HG03378 (cell line): Measurements from ENCODE around the gene PFKL.

Experiments
- ATAC-seq: cut with Tn5 transposase; IDR thresholded peaks from one replicate; pipeline ENCODE4 v1.9.1; 2021; ENCODE audit warnings: mild to moderate bottlenecking, moderate library complexity; ENCODE audit not compliant: unreplicated experiment

Gene PFKL

DNA sequence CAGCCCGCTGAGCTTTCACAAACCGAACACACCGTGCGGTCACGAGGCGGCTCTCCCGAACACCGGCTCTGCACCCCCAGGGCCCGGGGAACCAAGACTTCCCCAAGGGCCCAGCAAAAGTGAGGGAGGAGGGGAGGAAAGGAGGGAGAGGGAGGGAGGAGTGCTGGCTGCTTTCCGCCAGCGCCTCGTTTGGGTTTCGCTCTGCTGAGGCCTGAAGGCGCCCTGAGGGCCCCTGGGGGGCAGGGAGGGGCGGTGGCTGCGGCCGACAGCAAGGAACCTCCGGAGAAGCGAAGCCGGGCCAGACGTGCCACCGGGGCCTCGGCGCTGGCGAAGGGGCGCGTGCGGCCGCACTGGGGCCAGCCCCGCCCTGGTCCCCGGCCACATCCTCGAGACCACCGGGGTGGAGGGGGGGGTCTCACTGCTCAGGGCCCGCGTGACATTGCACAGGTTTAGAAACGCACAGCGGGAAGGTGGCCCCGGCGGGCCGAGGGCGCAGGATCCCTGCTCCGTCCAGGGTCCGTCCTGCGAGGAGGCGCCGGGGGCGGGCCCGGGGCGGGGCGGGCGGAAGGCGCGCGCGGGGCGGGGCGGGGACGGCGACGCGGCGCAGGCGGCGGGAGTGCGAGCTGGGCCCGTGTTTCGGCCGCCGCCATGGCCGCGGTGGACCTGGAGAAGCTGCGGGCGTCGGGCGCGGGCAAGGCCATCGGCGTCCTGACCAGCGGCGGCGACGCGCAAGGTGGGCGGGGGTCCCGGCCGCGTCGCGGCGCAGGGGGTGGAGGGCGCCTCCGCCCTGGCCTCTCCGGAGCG is at the start of gene PFKL:
Gene PFKL (plus strand): TSS at position 596 of the 804 bp plus-strand sequence. CDS start 53 bp downstream, at position 649.
- ATAC-seq = no peak

DNA sequence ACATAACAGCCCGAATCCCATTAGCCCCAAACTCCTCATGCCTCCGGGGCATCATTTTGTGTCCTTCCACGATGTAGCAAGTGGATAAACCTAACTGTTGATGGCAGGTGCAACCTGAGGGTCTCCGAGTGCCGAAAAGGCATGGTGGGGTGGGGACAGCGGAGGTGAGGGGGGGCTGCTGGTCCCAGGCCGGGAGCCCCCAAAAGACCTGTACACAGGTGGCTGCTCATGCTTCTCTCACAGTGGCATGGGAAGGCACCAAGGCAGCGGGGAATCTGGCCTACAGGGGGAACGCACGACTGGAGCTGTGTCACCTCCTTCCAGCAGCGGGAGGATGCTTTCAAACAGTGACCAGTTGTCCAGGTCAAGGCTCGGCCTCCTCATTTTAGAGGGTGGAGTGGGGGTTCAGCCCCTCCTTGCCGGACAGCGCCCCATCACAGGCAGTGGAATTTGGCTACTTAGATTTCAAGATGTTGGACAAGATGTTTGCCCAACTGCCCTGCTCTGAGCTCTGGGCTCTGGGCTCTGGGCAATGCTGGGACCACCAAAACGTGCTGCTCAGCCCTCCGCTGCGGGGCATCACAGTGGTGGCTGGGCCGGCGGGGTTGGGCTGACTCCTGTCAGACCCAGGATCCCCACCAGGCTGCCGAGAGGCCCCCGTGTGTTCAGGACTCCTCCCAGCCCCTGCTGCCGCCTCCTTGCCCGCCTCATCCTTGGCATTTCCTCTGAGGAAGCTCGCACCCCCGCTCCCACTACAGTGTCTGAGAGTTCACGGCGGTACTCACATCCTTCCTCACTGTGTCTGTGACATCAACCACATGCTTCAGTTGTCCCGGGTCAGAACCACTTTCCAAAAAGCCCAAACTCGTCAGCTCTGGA is 45.8 kb upstream of the PFKL start:
- no peak for ATAC-seq

DNA sequence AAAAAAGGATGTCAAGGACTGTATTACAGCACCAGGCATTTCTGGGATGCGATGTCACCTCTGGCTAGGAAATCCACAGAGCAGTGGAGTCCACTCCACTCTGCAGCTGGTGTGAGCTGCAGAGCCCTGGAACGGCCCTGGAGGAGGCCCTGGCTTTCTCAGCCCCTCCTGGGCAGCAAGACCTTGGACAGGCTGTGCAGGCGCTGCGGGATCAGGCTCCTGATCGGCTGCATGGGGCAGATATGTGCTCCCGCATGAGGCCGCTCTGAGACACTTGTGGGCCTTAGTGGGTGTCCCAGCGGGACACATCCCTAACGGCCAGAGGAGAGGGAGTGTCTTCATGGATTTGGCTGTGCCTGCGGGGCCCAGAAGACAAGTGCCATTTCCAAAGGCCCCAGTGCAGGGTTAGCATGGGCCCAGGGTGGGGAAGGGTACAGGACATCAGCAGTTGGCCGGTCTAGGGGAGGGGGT is 44.3 kb upstream of the PFKL start:
- ATAC-seq = no peak

DNA sequence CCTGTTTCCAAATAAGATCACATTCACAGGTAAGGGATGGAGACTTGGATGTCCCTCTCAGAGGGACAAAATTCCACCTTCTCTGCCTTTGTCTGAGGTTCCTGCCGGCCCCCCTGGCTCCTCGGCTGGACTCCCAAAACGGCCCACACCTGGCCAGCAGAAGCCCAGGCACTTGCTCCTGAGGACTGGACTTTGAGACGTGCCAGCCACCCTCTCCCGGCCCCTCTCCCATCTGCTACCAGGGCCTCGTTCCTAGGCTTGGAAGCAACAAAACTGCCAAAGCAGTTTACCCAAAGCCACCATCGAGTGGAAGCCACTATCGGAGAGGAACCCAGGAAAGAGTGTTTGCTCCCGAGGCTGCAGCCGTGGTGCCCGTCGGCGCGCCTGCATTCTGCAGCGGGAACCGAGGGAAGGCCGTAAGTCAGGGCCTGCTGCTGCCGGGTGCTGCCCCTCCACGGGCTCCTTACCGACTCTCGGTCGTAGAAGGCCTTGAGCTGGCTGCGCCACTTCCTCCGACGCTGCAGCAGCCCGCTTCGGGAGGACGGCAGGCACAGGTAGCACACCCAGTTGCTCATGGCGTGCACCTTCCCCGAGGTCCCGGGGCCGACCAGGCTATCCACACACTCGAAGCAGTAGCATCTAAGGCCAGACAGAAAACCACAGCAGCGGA is 41.7 kb upstream of the PFKL start:
- no peak for ATAC-seq

DNA sequence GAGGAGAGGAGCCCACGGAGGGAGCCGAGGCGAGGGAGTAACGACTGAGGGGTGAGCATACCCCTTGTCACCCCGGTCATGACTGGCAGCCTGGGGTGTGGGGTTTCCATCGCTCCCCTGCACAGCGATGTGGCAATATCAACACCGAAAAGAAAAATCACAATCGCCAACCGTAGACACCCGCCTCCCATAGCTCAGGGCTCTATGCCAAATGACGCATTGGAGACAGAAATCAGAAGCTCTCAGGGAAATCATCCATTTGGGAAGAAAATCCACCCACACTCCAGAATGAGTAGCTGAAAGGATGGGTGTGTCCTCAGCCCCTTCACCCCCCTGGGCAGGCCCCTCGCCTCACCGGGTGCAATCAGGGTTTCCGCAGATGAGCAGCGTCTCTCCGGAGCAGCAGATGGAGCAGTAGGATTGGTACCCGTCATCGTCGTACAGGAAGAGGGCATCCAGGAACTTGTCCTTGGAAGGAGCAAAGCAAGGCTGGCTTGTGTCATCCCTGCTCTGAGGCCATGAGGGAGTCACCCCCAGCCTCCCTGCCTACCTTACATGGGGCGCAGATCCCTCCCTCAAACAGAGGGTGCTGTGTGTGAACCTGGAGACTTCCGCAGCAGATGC is 40.7 kb upstream of the PFKL start:
- no peak for ATAC-seq

- ATAC-seq = no peak
Measured at GRCh38 chr21:44260066-44260465, 39.8 kb upstream of the PFKL start.

DNA sequence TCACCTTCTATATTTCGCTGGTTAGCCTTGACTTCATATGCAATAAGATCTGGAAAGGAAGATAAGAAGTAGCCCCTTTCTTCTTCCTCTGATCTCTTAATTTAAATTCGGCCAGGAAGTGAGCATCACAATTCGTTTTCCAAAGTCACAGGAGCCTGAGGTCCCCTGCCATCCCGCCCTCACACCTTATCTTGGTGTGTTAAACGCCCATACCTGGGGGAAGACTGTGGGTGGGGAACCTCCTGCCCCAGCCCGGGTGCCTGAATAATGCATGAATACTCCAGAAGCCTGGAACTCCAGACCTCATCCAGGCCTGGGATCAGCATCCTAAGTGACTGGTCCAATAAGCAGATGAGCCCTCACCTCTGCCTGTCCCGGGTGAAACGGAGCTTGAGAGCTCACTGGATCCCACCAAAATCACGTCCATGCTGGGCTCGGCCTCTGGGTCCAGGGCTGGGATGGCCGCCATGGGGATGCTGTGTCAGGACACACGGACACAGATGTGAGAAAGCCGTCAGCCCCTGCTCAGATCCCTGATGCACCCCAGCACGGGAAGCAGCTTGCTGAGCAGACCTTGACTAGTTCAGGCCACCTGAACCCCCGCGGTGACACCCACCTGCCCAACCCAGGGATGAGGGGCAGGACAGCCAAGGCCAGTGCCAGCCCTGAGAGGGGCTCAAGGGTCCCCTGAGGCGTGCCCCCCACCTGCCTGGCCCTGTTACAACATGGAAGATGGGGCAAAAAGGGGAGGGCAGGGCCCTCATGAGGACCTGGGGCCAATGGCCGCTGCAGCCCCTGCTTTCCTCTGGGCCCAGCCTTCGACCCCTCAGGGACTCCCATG is 38.8 kb upstream of the PFKL start:
- no peak for ATAC-seq

- no peak for ATAC-seq
Measured at GRCh38 chr21:44261675-44262295, 38.1 kb upstream of the PFKL start, which contains the start of gene DNMT3L. Gene DNMT3L, minus strand, starts transcription at chr21:44261897. Its CDS starts 638 bp downstream, at chr21:44261259.

- ATAC-seq = no peak
Measured at GRCh38 chr21:44262338-44263056, 37.4 kb upstream of the PFKL start.

GRCh38 chr21:44263221-44263760 is 36.6 kb upstream of the PFKL start:
- ATAC-seq = no peak

GRCh38 chr21:44263768-44264167 is 36.1 kb upstream of the PFKL start:
- no peak for ATAC-seq

- ATAC-seq = no peak
Measured at GRCh38 chr21:44265734-44266270, 34.1 kb upstream of the PFKL start.

- ATAC-seq = no peak
Measured at GRCh38 chr21:44267655-44268142, 32.2 kb upstream of the PFKL start.

GRCh38 chr21:44269090-44269489 is 30.8 kb upstream of the PFKL start:
- ATAC-seq = no peak

- no peak for ATAC-seq
Measured at GRCh38 chr21:44271558-44272283, 28.1 kb upstream of the PFKL start.

DNA sequence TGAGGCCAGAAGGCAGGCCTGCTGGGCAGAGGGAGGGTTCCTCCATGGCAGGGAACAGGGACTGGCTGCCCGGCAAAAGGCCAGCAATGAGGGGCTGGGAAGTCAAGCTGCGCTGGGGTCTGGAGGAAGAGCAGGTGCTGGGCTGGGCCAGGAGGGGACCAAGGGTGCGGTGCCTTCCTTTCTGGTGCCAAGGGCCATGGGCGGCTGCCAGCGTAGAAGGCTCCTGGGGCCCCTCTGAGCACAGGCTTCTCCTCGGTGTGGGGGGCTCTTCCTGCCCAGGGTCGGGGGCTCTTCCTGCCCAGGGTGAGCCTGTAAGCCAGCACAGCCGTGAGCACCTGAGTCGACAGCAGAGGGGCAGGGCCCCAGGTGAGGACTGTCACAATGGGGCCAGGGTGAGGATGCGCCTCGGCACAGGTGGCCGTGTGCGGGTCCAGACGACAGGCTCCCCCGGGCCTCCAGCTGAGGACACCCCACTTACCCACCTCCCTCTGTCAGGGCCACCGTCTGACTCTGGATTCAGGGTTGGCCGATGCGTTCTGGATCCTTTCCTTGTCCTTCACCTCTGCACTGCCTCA is 27.5 kb upstream of the PFKL start:
- ATAC-seq = no peak

DNA sequence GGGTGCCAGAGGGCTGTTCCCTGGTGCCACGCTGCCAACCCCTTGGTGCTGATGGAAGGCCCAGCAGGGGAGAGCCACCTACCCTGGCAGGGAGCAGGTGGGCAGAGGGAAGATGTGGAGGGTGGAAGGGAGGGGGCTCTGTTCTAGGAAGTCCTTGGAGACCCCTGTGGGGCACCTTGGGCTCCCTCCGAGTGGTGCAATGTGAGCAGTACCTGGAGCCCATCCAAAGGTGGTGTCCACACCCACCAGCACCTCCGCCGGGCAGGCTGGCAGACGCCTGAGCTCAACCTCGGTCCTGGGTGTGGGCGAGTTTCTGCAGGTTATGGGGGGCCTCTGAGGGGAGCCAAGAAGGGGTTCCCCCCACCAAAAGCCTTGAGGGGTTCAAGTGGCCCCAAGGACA is 26.8 kb upstream of the PFKL start:
- no peak for ATAC-seq
